WTC11 (cell line): ENCODE results near the gene YAF2. TPM values are rescaled to one million over a fixed set of nuclear protein-coding genes. Genes with fewer than 3 reads are reported as not detected.
"Not testable (repeated sequence)": the region's sequence is repeated elsewhere in the genome, so short reads cannot be mapped to it uniquely, and the experiment has no call there.

Experiments used
- ATAC-seq: fragments of 200-7000 bp; cut with Tn5 transposase; 2 replicates; pipeline ENCODE4 v1.10.0; 2021; ENCODE audit warnings: mild to moderate bottlenecking, moderate library complexity
- CTCF ChIA-PET: fragments of 300-600 bp; sonication (Branson Sonifier 250); formaldehyde crosslinking; loops from one replicate; lab custom pipeline; 2021; ENCODE audit warnings: antibody characterized with exemption; lab: Charles Lee
- POLR2A ChIA-PET: fragments of 350-600 bp; sonication (Branson Sonifier 250); formaldehyde crosslinking; loops from one replicate; lab custom pipeline; 2021; ENCODE audit warnings: antibody characterized with exemption; lab: Charles Lee
- DNase-seq: peaks from one replicate; pipeline ENCODE4 v3.0.0; 2021; ENCODE audit warnings: low spot score
- H3K27ac Mint-ChIP-seq: 2 replicates; pipeline ENCODE4 v1.8.0; 2021; ENCODE audit warnings: mixed read lengths
- H3K27me3 Mint-ChIP-seq: 2 replicates; pipeline ENCODE4 v1.8.0; 2021; ENCODE audit warnings: low read depth, mild to moderate bottlenecking, moderate library complexity, mixed read lengths
- H3K36me3 Mint-ChIP-seq: 2 replicates; pipeline ENCODE4 v1.8.0; 2021; ENCODE audit warnings: mixed read lengths
- H3K4me1 Mint-ChIP-seq: 2 replicates; pipeline ENCODE4 v1.8.0; 2022; ENCODE audit warnings: mixed read lengths
- H3K4me3 Mint-ChIP-seq: 2 replicates; pipeline ENCODE4 v1.8.0; 2021; ENCODE audit warnings: mild to moderate bottlenecking, moderate library complexity, mixed read lengths
- H3K9me3 Mint-ChIP-seq: 2 replicates; pipeline ENCODE4 v1.8.0; 2021; ENCODE audit warnings: mixed read lengths
- ATF3 ChIP-seq: sonication (generic); formaldehyde crosslinking; conservative IDR thresholded peaks from 2 replicates; pipeline ENCODE4 v1.8.1; 2022; ENCODE audit warnings: mild to moderate bottlenecking, missing genetic modification reagents
- CTCF ChIP-seq: fragments of 200-600 bp; IDR thresholded peaks from 2 replicates; pipeline ENCODE4 v1.8.0; 2022; ENCODE audit warnings: antibody characterized with exemption
- ESRRA ChIP-seq: sonication (generic); formaldehyde crosslinking; IDR thresholded peaks from 2 replicates; pipeline ENCODE4 v1.8.1; 2022; ENCODE audit warnings: mild to moderate bottlenecking, missing genetic modification reagents, borderline replicate concordance
- FOXJ3 ChIP-seq: sonication (generic); formaldehyde crosslinking; IDR thresholded peaks from 2 replicates; pipeline ENCODE4 v1.9.0; 2021; ENCODE audit warnings: missing genetic modification reagents, mild to moderate bottlenecking, borderline replicate concordance
- MAX ChIP-seq: sonication (generic); formaldehyde crosslinking; IDR thresholded peaks from 2 replicates; pipeline ENCODE4 v1.8.0; 2022; ENCODE audit warnings: mild to moderate bottlenecking, missing genetic modification reagents
- MLX ChIP-seq: sonication (generic); formaldehyde crosslinking; IDR thresholded peaks from 2 replicates; pipeline ENCODE4 v1.8.1; 2023; ENCODE audit warnings: mild to moderate bottlenecking, missing genetic modification reagents, moderate library complexity
- NFE2L1 ChIP-seq: sonication (generic); formaldehyde crosslinking; IDR thresholded peaks from 2 replicates; pipeline ENCODE4 v1.8.1; 2023; ENCODE audit warnings: missing genetic modification reagents
- NR2C2 ChIP-seq: sonication (generic); formaldehyde crosslinking; IDR thresholded peaks from 2 replicates; pipeline ENCODE4 v1.8.0; 2022; ENCODE audit warnings: mild to moderate bottlenecking, missing genetic modification reagents
- OVOL2 ChIP-seq: fragments of 250-450 bp; sonication (Bioruptor Pico); IDR thresholded peaks from 2 replicates; pipeline ENCODE4 v1.9.0; 2021; ENCODE audit warnings: mild to moderate bottlenecking, borderline replicate concordance
- RORB ChIP-seq: fragments of 250-450 bp; sonication (Bioruptor Pico); IDR thresholded peaks from 2 replicates; pipeline ENCODE4 v1.9.0; 2021; ENCODE audit warnings: mild to moderate bottlenecking
- SMAD3 ChIP-seq: sonication (generic); formaldehyde crosslinking; IDR thresholded peaks from 2 replicates; pipeline ENCODE4 v1.8.0; 2022; ENCODE audit warnings: missing genetic modification reagents, mild to moderate bottlenecking, borderline replicate concordance
- SOX15 ChIP-seq: fragments of 250-450 bp; sonication (Bioruptor Pico); IDR thresholded peaks from 2 replicates; pipeline ENCODE4 v1.9.0; 2021; ENCODE audit warnings: mild to moderate bottlenecking
- ZMAT4 ChIP-seq: fragments of 250-450 bp; sonication (Bioruptor Pico); IDR thresholded peaks from 2 replicates; pipeline ENCODE4 v1.9.0; 2021; ENCODE audit warnings: mild to moderate bottlenecking
- ZNF219 ChIP-seq: sonication (generic); formaldehyde crosslinking; IDR thresholded peaks from 2 replicates; pipeline ENCODE4 v1.8.0; 2023; ENCODE audit warnings: missing genetic modification reagents, mild to moderate bottlenecking, borderline replicate concordance
- ZNF281 ChIP-seq: sonication (generic); formaldehyde crosslinking; IDR thresholded peaks from 2 replicates; pipeline ENCODE4 v1.8.0; 2023; ENCODE audit warnings: mild to moderate bottlenecking, missing genetic modification reagents
- ZNF396 ChIP-seq: fragments of 250-450 bp; sonication (Bioruptor Pico); IDR thresholded peaks from 2 replicates; pipeline ENCODE4 v1.8.0; 2021; ENCODE audit warnings: mild to moderate bottlenecking, moderate library complexity, borderline replicate concordance
- ZNF512 ChIP-seq: sonication (generic); formaldehyde crosslinking; IDR thresholded peaks from 2 replicates; pipeline ENCODE4 v1.8.1; 2022; ENCODE audit warnings: missing genetic modification reagents, borderline replicate concordance
- ZNF671 ChIP-seq: fragments of 250-450 bp; sonication (Bioruptor Pico); IDR thresholded peaks from 2 replicates; pipeline ENCODE4 v1.8.0; 2021; ENCODE audit warnings: mild to moderate bottlenecking
- total RNA-seq: library from RNA; stranded (reverse); gene quantifications from 3 replicates; pipeline ENCODE4 v1.2.3, GENCODE V29; 2021

YAF2 gene
- total RNA-seq, 1 experiment from 2014 or later: 3.3 TPM

GRCh38 chr12:42255866-42256261 is 17.8 kb upstream of the YAF2 start:
- H3K36me3 Mint-ChIP-seq: no peaks in the 10 kb centered on the region
- H3K4me1 Mint-ChIP-seq: no peaks in the 10 kb centered on the region
- DNase-seq (no peak), ATAC-seq (no peak)
- ChIA-PET POLR2A (no interaction called here), CTCF (interaction anchor here (1.4 kb wide), 1 partner anchor 16 kb away, joined by 3 read pairs; no protein-coding TSS in a partner anchor)
- TF ChIP-seq NFE2L1 (CRISPR knock-in tag) (no peak), ZMAT4 (CRISPR knock-in tag) (no peak), ZNF512 (CRISPR knock-in tag) (no peak), CTCF (no peak), FOXJ3 (no peak), ZNF396 (CRISPR knock-in tag) (no peak), ZNF671 (no peak)
- no peak overlapping the region for H3K27ac Mint-ChIP-seq
- peaks cover 47% of the 10 kb centered on the region for H3K27me3 Mint-ChIP-seq
- no peak overlapping the region for H3K4me3 Mint-ChIP-seq
- H3K9me3 Mint-ChIP-seq: peaks cover 14% of the 10 kb centered on the region; the same call in 1 of the 2 replicates

GRCh38 chr12:42255221-42255865 is 17.3 kb upstream of the YAF2 start:
- H3K4me1 Mint-ChIP-seq: no peaks in the 10 kb centered on the region
- H3K36me3 Mint-ChIP-seq: no peaks in the 10 kb centered on the region
- H3K27me3 Mint-ChIP-seq: peaks cover 49% of the 10 kb centered on the region
- H3K9me3 Mint-ChIP-seq: peaks cover 14% of the 10 kb centered on the region; the same call in 1 of the 2 replicates
- CTCF ChIA-PET: interaction anchor here (1.4 kb wide), 1 partner anchor 15 kb away, joined by 3 read pairs; no protein-coding TSS in a partner anchor
- DNase-seq: no peak
- TF ChIP-seq RORB (CRISPR knock-in tag): no peak
- no peak for TF ChIP-seq NR2C2
- no peak for TF ChIP-seq SMAD3 (CRISPR knock-in tag)
- TF ChIP-seq SOX15: no peak
- no peak for TF ChIP-seq ZNF671
- TF ChIP-seq ZNF219: no peak
- no peak for TF ChIP-seq OVOL2 (CRISPR knock-in tag)
- no peak for TF ChIP-seq MLX (CRISPR knock-in tag)
- TF ChIP-seq ZNF281 (CRISPR knock-in tag): no peak
- no peak for TF ChIP-seq ESRRA
- no peak for TF ChIP-seq FOXJ3
- TF ChIP-seq MAX: no peak
- no peak for TF ChIP-seq ATF3 (CRISPR knock-in tag)
- TF ChIP-seq, all 79 proteins: peak for 0
- H3K4me3 Mint-ChIP-seq: no peak overlapping the region
- no peak for ATAC-seq
- POLR2A ChIA-PET: no interaction called here
- no peak overlapping the region for H3K27ac Mint-ChIP-seq

GRCh38 chr12:42252645-42253044 is 14.6 kb upstream of the YAF2 start:
- DNase-seq, H3K27ac Mint-ChIP-seq, POLR2A ChIA-PET, ATAC-seq, H3K4me1 Mint-ChIP-seq, H3K36me3 Mint-ChIP-seq, H3K4me3 Mint-ChIP-seq, CTCF ChIA-PET: not testable (repeated sequence)
- Mint-ChIP-seq H3K9me3 (peaks cover 14% of the 10 kb centered on the region; the same call in 1 of the 2 replicates), H3K27me3 (peaks cover 75% of the 10 kb centered on the region)

GRCh38 chr12:42249033-42249432 is 11.0 kb upstream of the YAF2 start:
- DNase-seq, H3K4me1 Mint-ChIP-seq, H3K27ac Mint-ChIP-seq, H3K4me3 Mint-ChIP-seq, CTCF ChIA-PET, H3K36me3 Mint-ChIP-seq, ATAC-seq, POLR2A ChIA-PET, H3K9me3 Mint-ChIP-seq: not testable (repeated sequence)
- H3K27me3 Mint-ChIP-seq: peaks cover 100% of the 10 kb centered on the region
